Coronary artery (tissue), 2 donors: ENCODE data around the gene RASGRF2.

Experiments used
- DNase-seq: peaks from one replicate; pipeline ENCODE4 v3.0.0-alpha.2; 2017; ENCODE audit warnings: low spot score
- H3K27ac ChIP-seq, 2 donors: fragments of 200-600 bp; sonication (generic); one replicate each; pipeline ENCODE4 v1.5.1; 2016 to 2019
- H3K4me3 ChIP-seq: fragments of 200-600 bp; sonication (generic); 2 replicates; pipeline ENCODE4 v1.5.1; 2016; ENCODE audit warnings: mild to moderate bottlenecking, moderate library complexity
- TF ChIP-seq, protein P1 (sequence below): fragments of 200-600 bp; sonication (generic); IDR thresholded peaks from one replicate; pipeline ENCODE4 v1.5.1; 2019; ENCODE audit warnings: antibody characterized with exemption

The RASGRF2 gene

DNA sequence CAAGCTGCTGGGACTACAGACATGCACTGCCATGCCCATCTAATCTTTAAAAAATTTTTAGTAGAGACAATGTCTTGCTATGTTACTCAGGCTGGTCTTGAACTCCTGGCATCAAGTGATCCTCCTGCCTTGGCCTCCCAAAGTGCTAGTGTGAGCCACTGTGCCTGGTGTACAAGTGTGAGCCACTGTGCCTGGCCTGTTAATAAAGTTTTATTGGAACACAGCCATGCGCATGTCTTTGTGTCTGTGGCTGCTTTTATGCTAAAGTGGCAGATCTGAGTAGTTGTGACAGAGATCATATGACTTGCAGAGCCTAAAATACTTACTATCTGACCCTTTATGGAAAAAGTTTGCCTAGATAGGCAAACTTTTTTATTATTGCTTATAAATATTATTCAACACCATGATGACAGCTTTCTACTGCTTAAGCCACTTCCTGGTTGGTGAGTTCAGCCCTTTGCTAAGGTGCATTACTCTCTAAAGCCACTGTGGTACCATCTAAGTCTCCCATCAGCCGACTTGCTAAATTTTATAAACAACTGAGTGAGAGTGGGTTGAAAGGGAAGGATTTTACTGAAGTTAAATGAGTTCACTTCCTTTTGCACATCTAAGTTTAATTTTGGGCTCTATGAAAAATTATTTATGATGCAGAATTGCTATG, 133.5 kb downstream of the RASGRF2 start:
- TF ChIP-seq, protein P1, sequence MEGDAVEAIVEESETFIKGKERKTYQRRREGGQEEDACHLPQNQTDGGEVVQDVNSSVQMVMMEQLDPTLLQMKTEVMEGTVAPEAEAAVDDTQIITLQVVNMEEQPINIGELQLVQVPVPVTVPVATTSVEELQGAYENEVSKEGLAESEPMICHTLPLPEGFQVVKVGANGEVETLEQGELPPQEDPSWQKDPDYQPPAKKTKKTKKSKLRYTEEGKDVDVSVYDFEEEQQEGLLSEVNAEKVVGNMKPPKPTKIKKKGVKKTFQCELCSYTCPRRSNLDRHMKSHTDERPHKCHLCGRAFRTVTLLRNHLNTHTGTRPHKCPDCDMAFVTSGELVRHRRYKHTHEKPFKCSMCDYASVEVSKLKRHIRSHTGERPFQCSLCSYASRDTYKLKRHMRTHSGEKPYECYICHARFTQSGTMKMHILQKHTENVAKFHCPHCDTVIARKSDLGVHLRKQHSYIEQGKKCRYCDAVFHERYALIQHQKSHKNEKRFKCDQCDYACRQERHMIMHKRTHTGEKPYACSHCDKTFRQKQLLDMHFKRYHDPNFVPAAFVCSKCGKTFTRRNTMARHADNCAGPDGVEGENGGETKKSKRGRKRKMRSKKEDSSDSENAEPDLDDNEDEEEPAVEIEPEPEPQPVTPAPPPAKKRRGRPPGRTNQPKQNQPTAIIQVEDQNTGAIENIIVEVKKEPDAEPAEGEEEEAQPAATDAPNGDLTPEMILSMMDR, result no peak
- no peak overlapping the region for H3K4me3 ChIP-seq
- DNase-seq, result no peak
- H3K27ac ChIP-seq, result no peak overlapping the region

DNA sequence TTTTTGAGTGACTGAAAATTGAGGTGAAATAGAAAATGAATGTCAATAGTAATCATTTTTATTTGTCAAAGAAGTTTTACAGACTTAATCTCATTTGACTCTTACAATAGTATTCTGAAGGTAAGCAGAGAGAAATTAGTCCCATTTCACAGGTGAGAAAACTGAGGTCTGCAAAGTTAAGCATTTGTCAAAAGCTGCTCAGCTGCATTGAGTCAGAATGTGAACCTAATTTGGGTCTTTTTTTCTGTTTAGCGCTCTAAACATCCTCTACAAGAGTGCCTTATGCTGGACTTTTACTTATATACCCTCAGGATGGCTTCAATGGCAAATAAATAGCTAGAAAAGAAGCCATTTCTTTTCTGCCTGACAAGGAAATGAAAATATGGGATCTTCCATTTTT, 135.7 kb downstream of the RASGRF2 start:
- TF ChIP-seq, protein P1, result no peak
- no peak for DNase-seq
- Histone ChIP-seq H3K4me3 (no peak overlapping the region), H3K27ac (no peak overlapping the region)

DNA sequence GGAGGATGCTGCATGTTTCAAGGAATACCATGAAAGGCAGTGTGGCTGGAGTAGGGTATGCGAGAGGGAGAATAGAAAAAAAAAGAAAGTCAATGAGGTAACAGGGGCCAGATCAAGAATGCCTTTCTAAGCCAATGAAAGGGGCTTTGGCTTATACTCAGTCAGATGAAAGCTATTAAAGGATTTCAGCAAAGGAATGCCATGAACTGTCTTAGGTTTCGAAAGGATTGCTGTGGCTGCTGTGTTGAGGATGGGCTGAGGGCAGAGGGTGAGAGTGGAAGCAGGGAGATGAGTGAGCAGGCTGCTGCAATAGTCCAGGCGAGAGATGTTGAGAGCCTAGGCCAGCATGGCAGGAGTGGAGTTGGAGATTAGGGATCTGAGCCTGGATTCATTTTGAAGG, 137.6 kb downstream of the RASGRF2 start:
- TF ChIP-seq, protein P1, result no peak
- DNase-seq, result no peak
- Histone ChIP-seq H3K27ac (no peak overlapping the region), H3K4me3 (no peak overlapping the region)

DNA sequence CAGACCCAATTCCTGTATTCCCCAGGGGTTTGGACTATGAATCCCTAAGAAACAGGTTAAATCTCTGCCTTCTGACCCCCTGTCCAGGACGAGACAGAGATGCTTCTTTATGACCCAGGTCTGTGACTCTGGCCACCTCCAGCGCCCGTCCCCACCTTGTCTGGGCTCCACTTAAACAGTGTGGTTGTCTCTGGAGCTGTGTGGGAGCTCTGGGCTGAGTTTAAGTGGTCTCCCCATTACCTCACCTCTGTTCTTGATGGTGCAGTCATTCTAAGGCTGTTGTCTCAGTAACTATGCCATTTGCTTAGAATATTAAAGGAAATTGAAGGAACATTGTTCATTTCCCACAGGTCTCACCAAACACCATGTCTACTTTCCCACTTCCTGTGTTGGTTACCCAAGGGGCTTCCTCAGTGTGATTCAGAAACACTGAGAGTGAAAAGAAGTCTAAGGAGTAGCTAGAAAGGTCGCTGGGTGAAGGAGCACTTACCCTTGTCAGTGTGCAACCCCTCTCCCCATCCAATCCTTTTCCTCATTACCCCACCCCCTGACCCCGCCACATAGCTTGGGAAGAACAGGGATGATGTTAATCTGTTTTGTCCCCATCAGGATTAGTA, 145.2 kb downstream of the RASGRF2 start:
- Histone ChIP-seq H3K27ac (no peak overlapping the region), H3K4me3 (no peak overlapping the region)
- no peak for DNase-seq
- TF ChIP-seq, protein P1, result no peak

GRCh38 chr5:81115261-81115660, 155.1 kb downstream of the RASGRF2 start:
- Histone ChIP-seq H3K27ac (no peak overlapping the region), H3K4me3 (no peak overlapping the region)
- DNase-seq, result no peak
- TF ChIP-seq, protein P1, result no peak

DNA sequence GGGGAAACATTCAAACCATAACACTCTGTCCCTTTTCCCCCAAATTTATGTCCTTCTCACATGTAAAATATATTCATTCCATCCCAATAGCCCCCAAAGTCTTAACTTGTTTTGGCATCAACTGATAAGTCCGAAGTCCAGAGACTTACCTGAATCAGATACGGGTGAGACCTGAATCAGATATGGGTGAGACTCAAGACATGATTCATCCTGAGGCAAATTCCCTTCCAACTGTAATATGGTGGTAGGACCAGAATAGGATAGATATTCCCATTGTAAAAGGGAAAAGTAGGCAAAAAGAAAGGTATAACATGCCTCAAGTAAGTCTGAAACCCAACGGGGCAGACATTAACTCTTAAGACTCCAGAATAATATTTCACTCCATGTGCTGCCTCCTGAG, 157.4 kb downstream of the RASGRF2 start:
- Histone ChIP-seq H3K4me3 (no peak overlapping the region), H3K27ac (no peak overlapping the region)
- TF ChIP-seq, protein P1, result no peak
- DNase-seq, result no peak

- TF ChIP-seq, protein P1, result no peak
- Histone ChIP-seq H3K4me3 (no peak overlapping the region), H3K27ac (no peak overlapping the region)
- DNase-seq, result no peak
Measured at GRCh38 chr5:81121273-81121672, 161.1 kb downstream of the RASGRF2 start.
